MCF 10A (cell line): Measurements from ENCODE around the gene PNN. TPM values are rescaled to one million over a fixed set of nuclear protein-coding genes. Genes with fewer than 3 reads are reported as not detected.
A peak's percentile ranks its signal among the peaks of the same experiment; 100 is the strongest.
"Not testable (repeated sequence)": the region's sequence is repeated elsewhere in the genome, so short reads cannot be mapped to it uniquely, and the experiment has no call there.

Source experiments
- Bru-seq: library from RNA; stranded (reverse); fragments of 400-500 nt; gene quantifications from one replicate; lab custom pipeline; 2021; lab: Mats Ljungman, UMichigan
- BruChase-seq, 2 experiments: library from RNA; stranded (reverse); fragments of 400-500 nt; gene quantifications; one replicate each; lab custom pipeline; 2021; lab: Mats Ljungman, UMichigan
- BruUV-seq: library from RNA; stranded (reverse); fragments of 400-500 nt; replicated peaks from 2 replicates; lab custom pipeline; 2021; lab: Mats Ljungman, UMichigan
- CTCF ChIA-PET: fragments of 300-600 bp; sonication (Branson Sonifier 250); formaldehyde crosslinking; extraction: SDS; loops from one replicate; lab custom pipeline; 2021; ENCODE audit warnings: antibody characterized with exemption, inconsistent platforms; lab: Yijun Ruan, JAX
- POLR2A ChIA-PET: fragments of 300-600, 350-650 bp; sonication (Branson Sonifier 250); formaldehyde crosslinking; extraction: SDS; loops from one replicate; lab custom pipeline; 2020; ENCODE audit warnings: antibody characterized with exemption, inconsistent platforms; lab: Yijun Ruan, JAX
- DNase-seq: peaks from one replicate; pipeline ENCODE4 v3.0.0-alpha.2; 2018; ENCODE audit not compliant: unreplicated experiment
- H3K27ac Mint-ChIP-seq: one replicate; pipeline ENCODE4 v1.8.0; 2022; ENCODE audit warnings: mild to moderate bottlenecking, low read depth, mixed read lengths; ENCODE audit not compliant: unreplicated experiment
- H3K27me3 Mint-ChIP-seq: one replicate; pipeline ENCODE4 v1.8.0; 2022; ENCODE audit warnings: mixed read lengths; ENCODE audit not compliant: insufficient read depth, unreplicated experiment
- H3K36me3 Mint-ChIP-seq: one replicate; pipeline ENCODE4 v1.8.0; 2022; ENCODE audit warnings: mild to moderate bottlenecking, moderate library complexity, mixed read lengths; ENCODE audit not compliant: insufficient read depth, unreplicated experiment
- H3K4me1 Mint-ChIP-seq: one replicate; pipeline ENCODE4 v1.8.0; 2022; ENCODE audit warnings: mixed read lengths; ENCODE audit not compliant: insufficient read depth, unreplicated experiment
- H3K4me3 Mint-ChIP-seq: one replicate; pipeline ENCODE4 v1.8.0; 2022; ENCODE audit warnings: mild to moderate bottlenecking, moderate library complexity, mixed read lengths; ENCODE audit not compliant: unreplicated experiment
- H3K9me3 Mint-ChIP-seq: one replicate; pipeline ENCODE4 v1.8.0; 2022; ENCODE audit warnings: mixed read lengths; ENCODE audit not compliant: unreplicated experiment
- intact Hi-C: fragments of 100-400 bp; cut with micrococcal nuclease; formaldehyde crosslinking; loops from 2 replicates; pipeline ENCODE4 v1.14.1; 2022
- long read RNA-seq: library from polyadenylated mRNA; stranded (forward); transcript quantifications from one replicate; pipeline ENCODE4 v2.0.0, GENCODE V29; 2022
- total RNA-seq: library from RNA; stranded (reverse); gene quantifications from 2 replicates; pipeline ENCODE4 v1.2.3, GENCODE V29; 2022
- TF ChIP-seq, protein P1 (sequence below): fragments of 200-600 bp; IDR thresholded peaks from one replicate; pipeline ENCODE4 v1.8.0; 2022; ENCODE audit warnings: antibody characterized with exemption, mild to moderate bottlenecking; ENCODE audit not compliant: unreplicated experiment

Gene PNN
- 82.6 and 96.7 TPM in 2 replicates for total RNA-seq
- percentile 99 among the genes with signal in this experiment for Bru-seq, nascent RNA
- BruChase-seq, experiment 1, labeled RNA remaining after a 6-hour chase: percentile 100 among the genes with signal in this experiment
- BruChase-seq, experiment 2, labeled RNA remaining after a 2-hour chase: percentile 99 among the genes with signal in this experiment
- long read RNA-seq, transcript PNN-201 (9 exons, 3,576 nt): major isoform, 134 of 157 reads
- long read RNA-seq, partial matches to known transcripts: 10 of 157 reads
- long read RNA-seq, other reads (novel, unspliced or antisense): 10 of 157 reads

DNA sequence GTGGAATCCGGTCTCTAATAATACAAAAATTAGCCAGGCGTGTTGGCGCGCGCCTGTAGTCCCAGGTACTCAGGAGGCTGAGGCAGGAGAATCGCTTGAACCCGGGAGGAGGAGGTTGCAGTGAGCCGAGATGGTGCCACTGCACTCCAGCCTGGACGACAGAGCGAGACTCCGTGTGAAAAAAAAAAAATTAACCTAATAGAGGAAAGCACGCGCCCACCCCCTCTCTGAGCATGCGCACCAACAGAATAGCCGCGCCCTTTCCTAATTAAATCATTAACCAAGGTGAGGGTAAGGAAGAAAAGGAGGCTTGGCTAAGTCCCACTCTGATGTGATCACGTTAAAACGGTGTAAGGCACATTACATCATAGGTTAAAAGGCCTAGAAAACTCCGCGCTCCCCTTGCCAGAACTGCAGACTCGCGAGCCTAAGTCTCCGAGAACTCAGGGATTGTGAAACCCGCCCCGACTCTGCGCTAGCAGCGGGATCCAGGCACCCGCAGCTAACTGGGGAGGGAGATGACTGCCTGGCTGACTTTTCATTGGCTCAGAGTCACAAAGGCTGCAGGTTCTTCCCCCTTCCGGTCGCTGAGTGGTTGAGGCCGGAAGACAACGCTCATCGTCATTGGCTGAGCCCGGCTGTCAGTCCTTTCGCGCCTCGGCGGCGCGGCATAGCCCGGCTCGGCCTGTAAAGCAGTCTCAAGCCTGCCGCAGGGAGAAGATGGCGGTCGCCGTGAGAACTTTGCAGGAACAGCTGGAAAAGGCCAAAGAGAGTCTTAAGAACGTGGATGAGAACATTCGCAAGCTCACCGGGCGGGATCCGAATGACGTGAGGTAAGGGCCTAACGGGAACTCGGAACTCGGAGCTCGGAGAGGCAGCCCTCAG, at the start of gene PNN:
Gene PNN, plus strand, starts transcription at position 695 of the 885 bp plus-strand sequence. Its CDS starts 26 bp downstream, at position 721.
- POLR2A ChIA-PET: interaction anchor here (0.6 to 5.0 kb wide), 26 partner anchors 11 to 257 kb away, joined by 3 to 113 read pairs (median 4); partner anchors contain the start of genes FBXO33, GEMIN2 and SEC23A
- intact Hi-C loops: loop anchor here (5.0 kb wide), 1 partner anchor 257 kb away; the partner anchor contains the start of gene FBXO33

DNA sequence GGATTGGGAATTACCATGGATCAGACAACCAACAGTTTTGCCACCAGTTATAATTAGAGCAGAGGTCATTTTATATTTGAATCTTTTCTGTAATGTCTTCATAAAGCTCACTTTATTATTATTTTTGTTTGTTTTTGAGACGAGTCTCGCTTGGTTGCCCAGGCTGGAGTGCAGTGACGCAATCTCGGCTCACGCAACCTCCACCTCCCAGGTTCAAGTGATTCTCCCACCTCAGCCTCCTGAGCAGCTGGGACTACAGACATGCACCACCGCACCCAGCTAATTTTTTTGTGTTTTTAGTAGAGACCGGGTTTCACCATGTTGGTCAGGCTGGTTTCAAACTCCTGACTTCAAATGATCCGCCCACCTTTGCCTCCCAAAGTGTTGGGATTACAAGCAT, 37.2 kb upstream of the PNN start:
- intact Hi-C loops, H3K27me3 Mint-ChIP-seq, H3K4me1 Mint-ChIP-seq, POLR2A ChIA-PET, H3K9me3 Mint-ChIP-seq, H3K27ac Mint-ChIP-seq, H3K4me3 Mint-ChIP-seq, DNase-seq, BruUV-seq: not testable (repeated sequence)
- H3K36me3 Mint-ChIP-seq: peaks cover 76% of the 10 kb centered on the region
- CTCF ChIA-PET: interaction anchor here (0.6 to 1.2 kb wide), 2 partner anchors 14 to 117 kb away, joined by 3 read pairs; no protein-coding TSS in a partner anchor

More for the DNA sequence above, at the start of gene PNN:
- Mint-ChIP-seq H3K27me3 (no peaks in the 10 kb centered on the region), H3K27ac (peak within 1 kb of the TSS; percentile 98), H3K4me1 (peaks cover 8% of the 10 kb centered on the region), H3K9me3 (no peaks in the 10 kb centered on the region), H3K4me3 (peak within 1 kb of the TSS; percentile 93), H3K36me3 (no peaks in the 10 kb centered on the region)
- TF ChIP-seq, protein P1, sequence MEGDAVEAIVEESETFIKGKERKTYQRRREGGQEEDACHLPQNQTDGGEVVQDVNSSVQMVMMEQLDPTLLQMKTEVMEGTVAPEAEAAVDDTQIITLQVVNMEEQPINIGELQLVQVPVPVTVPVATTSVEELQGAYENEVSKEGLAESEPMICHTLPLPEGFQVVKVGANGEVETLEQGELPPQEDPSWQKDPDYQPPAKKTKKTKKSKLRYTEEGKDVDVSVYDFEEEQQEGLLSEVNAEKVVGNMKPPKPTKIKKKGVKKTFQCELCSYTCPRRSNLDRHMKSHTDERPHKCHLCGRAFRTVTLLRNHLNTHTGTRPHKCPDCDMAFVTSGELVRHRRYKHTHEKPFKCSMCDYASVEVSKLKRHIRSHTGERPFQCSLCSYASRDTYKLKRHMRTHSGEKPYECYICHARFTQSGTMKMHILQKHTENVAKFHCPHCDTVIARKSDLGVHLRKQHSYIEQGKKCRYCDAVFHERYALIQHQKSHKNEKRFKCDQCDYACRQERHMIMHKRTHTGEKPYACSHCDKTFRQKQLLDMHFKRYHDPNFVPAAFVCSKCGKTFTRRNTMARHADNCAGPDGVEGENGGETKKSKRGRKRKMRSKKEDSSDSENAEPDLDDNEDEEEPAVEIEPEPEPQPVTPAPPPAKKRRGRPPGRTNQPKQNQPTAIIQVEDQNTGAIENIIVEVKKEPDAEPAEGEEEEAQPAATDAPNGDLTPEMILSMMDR: no peak
- no TSS peak for BruUV-seq
- CTCF ChIA-PET: interaction anchor here (0.6 kb wide), 1 partner anchor 30 kb away, joined by 5 read pairs; no protein-coding TSS in a partner anchor
- DNase-seq: peak; percentile 99

DNA sequence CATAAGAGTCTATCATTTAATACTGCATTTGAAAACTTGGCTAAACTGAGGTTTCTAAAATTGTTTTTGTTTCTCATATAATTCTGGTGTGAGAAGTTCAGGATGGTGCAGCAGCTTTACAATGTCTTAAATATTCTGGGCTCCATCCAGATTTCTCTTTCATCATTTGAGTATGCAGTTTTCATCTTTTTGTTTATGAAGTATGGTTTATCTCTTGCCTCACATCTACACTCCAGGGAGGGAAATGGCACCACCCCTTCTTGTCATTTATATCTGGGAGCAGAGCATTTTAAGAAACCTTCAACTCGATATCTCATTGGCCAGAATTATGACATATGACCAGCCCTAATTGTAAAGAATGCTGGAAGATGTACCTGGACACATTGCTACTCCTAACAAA, 36.6 kb upstream of the PNN start:
- no TSS peak for BruUV-seq
- H3K9me3 Mint-ChIP-seq: no peaks in the 10 kb centered on the region
- no peaks in the 10 kb centered on the region for H3K27me3 Mint-ChIP-seq
- no peak for DNase-seq
- peaks cover 70% of the 10 kb centered on the region for H3K36me3 Mint-ChIP-seq
- no peak overlapping the region for H3K4me3 Mint-ChIP-seq
- POLR2A ChIA-PET: no interaction called here
- no peak overlapping the region for H3K27ac Mint-ChIP-seq
- no peaks in the 10 kb centered on the region for H3K4me1 Mint-ChIP-seq
- intact Hi-C loops: no loop called here
- TF ChIP-seq, protein P1: no peak
- CTCF ChIA-PET: interaction anchor here (1.2 kb wide), 1 partner anchor 15 kb away, joined by 3 read pairs; no protein-coding TSS in a partner anchor

DNA sequence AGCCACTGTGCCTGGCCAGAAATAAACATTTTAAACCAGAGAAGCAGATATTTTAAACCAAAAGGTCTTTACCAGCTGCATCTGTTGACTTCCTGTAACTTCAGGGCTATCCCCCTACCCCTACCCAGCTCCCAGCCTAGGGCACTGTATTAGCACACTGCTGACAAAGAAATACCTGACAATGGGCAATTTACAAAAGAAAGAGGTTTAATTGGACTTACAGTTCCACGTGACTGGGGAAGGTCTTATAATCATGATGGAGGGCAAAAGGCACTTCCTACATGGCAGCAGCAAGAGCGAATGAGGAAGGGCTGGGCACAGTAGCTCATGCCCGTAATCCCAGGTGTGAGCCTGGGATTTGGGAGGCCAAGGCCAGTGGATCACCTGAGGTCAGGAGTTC, 34.9 kb upstream of the PNN start:
- no peaks in the 10 kb centered on the region for H3K27me3 Mint-ChIP-seq
- no peak for DNase-seq
- BruUV-seq: no TSS peak
- ChIA-PET POLR2A (no interaction called here), CTCF (interaction anchor here (0.6 to 1.4 kb wide), 4 partner anchors 12 to 159 kb away, joined by 3 to 5 read pairs (median 4); partner anchors contain the start of gene GEMIN2)
- intact Hi-C loops: no loop called here
- no peaks in the 10 kb centered on the region for H3K9me3 Mint-ChIP-seq
- H3K4me3 Mint-ChIP-seq: no peak overlapping the region
- H3K36me3 Mint-ChIP-seq: peaks cover 52% of the 10 kb centered on the region
- TF ChIP-seq, protein P1: no peak
- no peaks in the 10 kb centered on the region for H3K4me1 Mint-ChIP-seq
- no peak overlapping the region for H3K27ac Mint-ChIP-seq

DNA sequence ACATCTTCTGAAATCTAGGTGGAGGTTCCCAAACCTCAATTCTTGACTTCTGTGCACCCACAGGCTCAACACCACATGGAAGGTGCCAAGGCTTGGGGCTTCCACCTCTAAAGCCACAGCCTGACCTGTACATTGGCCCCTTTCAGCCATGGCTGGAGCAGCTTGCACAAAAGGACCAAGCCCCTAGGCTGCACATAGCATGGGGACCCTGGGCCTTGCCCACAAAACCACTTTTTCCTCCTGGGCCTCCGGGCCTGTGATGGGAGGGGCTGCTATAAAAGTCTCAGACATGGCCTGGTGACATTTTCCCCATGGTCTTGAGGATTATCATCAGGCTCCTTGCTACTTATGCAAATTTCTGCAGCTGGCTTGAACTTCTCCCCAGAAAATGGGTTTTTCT, 33.4 kb upstream of the PNN start:
- DNase-seq, BruUV-seq, intact Hi-C loops, CTCF ChIA-PET, H3K9me3 Mint-ChIP-seq, H3K4me3 Mint-ChIP-seq, H3K27ac Mint-ChIP-seq, H3K27me3 Mint-ChIP-seq, H3K4me1 Mint-ChIP-seq, POLR2A ChIA-PET: not testable (repeated sequence)
- peaks cover 38% of the 10 kb centered on the region for H3K36me3 Mint-ChIP-seq

DNA sequence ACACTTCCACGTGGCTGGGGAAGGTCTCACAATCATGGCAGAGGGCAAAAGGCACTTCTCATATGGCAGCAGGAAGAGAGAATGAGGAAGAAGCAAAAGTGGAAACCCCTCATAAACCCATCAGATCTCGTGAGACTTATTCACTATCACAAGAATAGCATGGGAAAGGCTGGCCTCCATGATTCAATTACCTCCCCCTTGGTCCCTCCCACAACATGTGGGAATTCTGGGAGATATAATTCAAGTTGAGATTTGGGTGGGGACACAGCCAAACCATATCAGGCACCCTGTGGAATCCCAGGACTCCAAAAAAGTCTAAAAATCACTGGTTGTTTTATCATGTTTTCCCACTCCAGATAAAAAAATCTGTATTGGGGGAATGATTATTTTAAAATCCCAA, 31.8 kb upstream of the PNN start:
- CTCF ChIA-PET, H3K4me1 Mint-ChIP-seq, H3K4me3 Mint-ChIP-seq, BruUV-seq, H3K27ac Mint-ChIP-seq, POLR2A ChIA-PET, H3K27me3 Mint-ChIP-seq, H3K9me3 Mint-ChIP-seq, DNase-seq, intact Hi-C loops: not testable (repeated sequence)
- peaks cover 26% of the 10 kb centered on the region for H3K36me3 Mint-ChIP-seq
